NCI-H345 treated with DMSO at 0.1 percent for 48 hours (cell line): ENCODE data around the gene TGFBR3L.
"Not testable (repeated sequence)": the region's sequence is repeated elsewhere in the genome, so short reads cannot be mapped to it uniquely, and the experiment has no call there.

Experiments
- DNase-seq: peaks from one replicate; lab custom pipeline; 2025; ENCODE audit not compliant: unreplicated experiment; lab: John Stamatoyannopoulos, UW

TGFBR3L gene

GRCh38 chr19:7926727-7927604 is 12.3 kb downstream of the TGFBR3L start:
- no peak for DNase-seq

- DNase-seq = no peak
These were observed 13.1 kb downstream of the TGFBR3L start for GRCh38 chr19:7927605-7928333.

GRCh38 chr19:7928334-7928706 is 13.7 kb downstream of the TGFBR3L start:
- DNase-seq = no peak

GRCh38 chr19:7928741-7929701 is 14.4 kb downstream of the TGFBR3L start:
- DNase-seq = no peak

GRCh38 chr19:7930030-7930429 is 15.4 kb downstream of the TGFBR3L start:
- not testable (repeated sequence) for DNase-seq

- DNase-seq = no peak
These were observed 16.1 kb downstream of the TGFBR3L start for GRCh38 chr19:7930765-7931164.

GRCh38 chr19:7931221-7932061 is 16.8 kb downstream of the TGFBR3L start:
- DNase-seq = no peak

GRCh38 chr19:7932276-7932929 is 17.8 kb downstream of the TGFBR3L start:
- DNase-seq = no peak

GRCh38 chr19:7932930-7933300 is 18.3 kb downstream of the TGFBR3L start:
- DNase-seq = no peak

- DNase-seq = no peak
These were observed 18.8 kb downstream of the TGFBR3L start for GRCh38 chr19:7933411-7933810.

GRCh38 chr19:7933828-7934725 is 19.4 kb downstream of the TGFBR3L start:
- DNase-seq = no peak

- no peak for DNase-seq
These were observed 20.1 kb downstream of the TGFBR3L start for GRCh38 chr19:7934766-7935165.

- DNase-seq = no peak
These were observed 26.2 kb downstream of the TGFBR3L start for GRCh38 chr19:7940841-7941240.

GRCh38 chr19:7941895-7942596 is 27.4 kb downstream of the TGFBR3L start:
- DNase-seq = no peak

GRCh38 chr19:7942981-7943443 is 28.4 kb downstream of the TGFBR3L start:
- no peak for DNase-seq

- peak; percentile 98 for DNase-seq
These were observed 29.0 kb downstream of the TGFBR3L start, which contains the start of gene TIMM44 for GRCh38 chr19:7943444-7944176. Gene TIMM44, minus strand, starts transcription at chr19:7943666. Its CDS starts 15 bp downstream, at chr19:7943651.

- peak; percentile 88 for DNase-seq
These were observed 29.6 kb downstream of the TGFBR3L start for GRCh38 chr19:7944177-7944761.
